ENCODE data around the gene NEDD4L. TPM values are rescaled to one million over a fixed set of nuclear protein-coding genes. Genes with fewer than 3 reads are reported as not detected.

The NEDD4L gene
- total and polyA plus RNA-seq, 7 donors, result 52.0 to 104 (median 57.4) TPM

GRCh38 chr18:58253318-58253717 lies 209.3 kb downstream of the NEDD4L start:
- WGBS, 2 donors, result 94 to 95% methylated on average over 2 of the region's 2 CpGs
- intact Hi-C loops (cut with DNase I), result loop anchor here (10.0 kb wide), 1 partner anchor 209 kb away; the partner anchor contains the start of gene NEDD4L
- H3K9me3 ChIP-seq, result no peaks in the 10 kb centered on the region
- peak overlapping the region in 2 of 4 donors; percentile 77 to 81 for H3K27ac ChIP-seq
- peaks cover 0 to 71% (median 39%) of the 10 kb centered on the region in 4 donors for H3K4me1 ChIP-seq
- H3K4me3 ChIP-seq, result no peak overlapping the region
- TF ChIP-seq EP300 (IDR thresholded peaks at IDR 0.05) (no peak), CTCF (IDR thresholded peaks at IDR 0.05) (no peak), POLR2AphosphoS5 (IDR thresholded peaks at IDR 0.05) (no peak), POLR2A (IDR thresholded peaks at IDR 0.05) (no peak)
- H3K36me3 ChIP-seq, result no peaks in the 10 kb centered on the region
- no peaks in the 10 kb centered on the region for H3K27me3 ChIP-seq
- DNase-seq, result no peak

- H3K36me3 ChIP-seq, result no peaks in the 10 kb centered on the region
- H3K27ac ChIP-seq, result peak overlapping the region in 3 of 4 donors; percentile 70 to 81 (median 77)
- no peak for DNase-seq
- H3K27me3 ChIP-seq, result no peaks in the 10 kb centered on the region
- H3K4me3 ChIP-seq, result no peak overlapping the region
- no peak for TF ChIP-seq CTCF (IDR thresholded peaks at IDR 0.05)
- TF ChIP-seq POLR2AphosphoS5 (IDR thresholded peaks at IDR 0.05), result no peak
- no peak for TF ChIP-seq EP300 (IDR thresholded peaks at IDR 0.05)
- TF ChIP-seq POLR2A (IDR thresholded peaks at IDR 0.05), result no peak
- intact Hi-C loops (cut with DNase I), result loop anchor here (10.0 kb wide), 1 partner anchor 209 kb away; the partner anchor contains the start of gene NEDD4L
- no peaks in the 10 kb centered on the region for H3K9me3 ChIP-seq
- 87 to 95% methylated on average over 1 of the region's 1 CpG for WGBS, 2 donors
- H3K4me1 ChIP-seq, result peaks cover 0 to 67% (median 37%) of the 10 kb centered on the region in 4 donors
These were observed 209.8 kb downstream of the NEDD4L start for GRCh38 chr18:58253871-58254270.

GRCh38 chr18:58254873-58255511 lies 211.0 kb downstream of the NEDD4L start:
- peak overlapping the region in 3 of 4 donors; percentile 70 to 81 (median 77) for H3K27ac ChIP-seq
- 80 to 85% methylated on average over 17 of the region's 17 CpGs for WGBS, 2 donors

GRCh38 chr18:58255701-58256311 lies 211.8 kb downstream of the NEDD4L start:
- 97 to 98% methylated on average over 67 of the region's 67 CpGs for WGBS, 2 donors
- Histone ChIP-seq H3K4me1 (peaks cover 0 to 60% (median 26%) of the 10 kb centered on the region in 4 donors), H3K27me3 (no peaks in the 10 kb centered on the region), H3K27ac (peak overlapping the region in 3 of 4 donors; percentile 70 to 81 (median 77)), H3K9me3 (no peaks in the 10 kb centered on the region), H3K4me3 (peak overlapping the region in 1 of 4 donors; percentile 17), H3K36me3 (no peaks in the 10 kb centered on the region)
- intact Hi-C loops (cut with DNase I), result loop anchor here (5.0 to 10.0 kb wide), 2 partner anchors 59 to 211 kb away; partner anchors contain the start of gene NEDD4L
- no peak for DNase-seq
- TF ChIP-seq CTCF (IDR thresholded peaks at IDR 0.05) (no peak), POLR2AphosphoS5 (IDR thresholded peaks at IDR 0.05) (no peak), POLR2A (IDR thresholded peaks at IDR 0.05) (no peak), EP300 (IDR thresholded peaks at IDR 0.05) (no peak)

More at GRCh38 chr18:58254873-58255511, 211.0 kb downstream of the NEDD4L start:
- TF ChIP-seq POLR2A (IDR thresholded peaks at IDR 0.05) (no peak), POLR2AphosphoS5 (IDR thresholded peaks at IDR 0.05) (peak; percentile 11 to 58 (median 36)), CTCF (IDR thresholded peaks at IDR 0.05) (no peak), EP300 (IDR thresholded peaks at IDR 0.05) (peak in 1 of 4 donors; percentile 13)
- H3K27me3 ChIP-seq, result no peaks in the 10 kb centered on the region
- no peaks in the 10 kb centered on the region for H3K9me3 ChIP-seq
- peaks cover 0 to 64% (median 30%) of the 10 kb centered on the region in 4 donors for H3K4me1 ChIP-seq
- intact Hi-C loops (cut with DNase I), result loop anchor here (5.0 to 10.0 kb wide), 2 partner anchors 58 to 210 kb away; partner anchors contain the start of gene NEDD4L
- peak overlapping the region in 3 of 4 donors; percentile 12 to 24 (median 17) for H3K4me3 ChIP-seq
- H3K36me3 ChIP-seq, result no peaks in the 10 kb centered on the region
- peak; percentile 73 for DNase-seq

Data from sigmoid colon (tissue), 7 donors.